KMS-11 (cell line): Measurements from ENCODE around the gene COL4A6.

ENCODE experiments used
- H2AFZ ChIP-seq: fragments of 200-600 bp; sonication (generic); 2 replicates; pipeline ENCODE4 v1.6.1; 2016; ENCODE audit warnings: antibody characterized with exemption, mixed run types, low read depth
- H3K27ac ChIP-seq: fragments of 200-600 bp; sonication (generic); 2 replicates; pipeline ENCODE4 v1.6.1; 2016; ENCODE audit warnings: mild to moderate bottlenecking, mixed run types
- H3K27me3 ChIP-seq: fragments of 200-600 bp; sonication (generic); 2 replicates; pipeline ENCODE4 v1.6.1; 2017; ENCODE audit warnings: mild to moderate bottlenecking, low read depth, mixed run types, moderate library complexity; ENCODE audit not compliant: insufficient read depth
- H3K36me3 ChIP-seq: fragments of 200-600 bp; sonication (generic); 2 replicates; pipeline ENCODE4 v1.6.1; 2017; ENCODE audit warnings: mild to moderate bottlenecking, mixed run types; ENCODE audit not compliant: insufficient read depth
- H3K4me1 ChIP-seq: fragments of 200-600 bp; sonication (generic); 2 replicates; pipeline ENCODE4 v1.6.1; 2016; ENCODE audit warnings: mild to moderate bottlenecking, low read depth, mixed run types; ENCODE audit not compliant: poor library complexity, severe bottlenecking
- H3K4me2 ChIP-seq: fragments of 200-600 bp; sonication (generic); 2 replicates; pipeline ENCODE4 v1.7.0; 2016; ENCODE audit warnings: mild to moderate bottlenecking, mixed run types
- H3K4me3 ChIP-seq: fragments of 200-600 bp; sonication (generic); IDR thresholded peaks from 2 replicates; pipeline ENCODE4 v1.6.1; 2017; ENCODE audit warnings: low read depth, low read length, mixed read lengths; ENCODE audit not compliant: insufficient read depth
- H3K79me2 ChIP-seq: fragments of 200-600 bp; sonication (generic); 2 replicates; pipeline ENCODE4 v1.6.1; 2016; ENCODE audit warnings: low read depth, mixed run types; ENCODE audit not compliant: insufficient read depth
- H3K9ac ChIP-seq: fragments of 200-600 bp; sonication (generic); 2 replicates; pipeline ENCODE4 v1.6.1; 2016; ENCODE audit warnings: mild to moderate bottlenecking, mixed run types
- H4K20me1 ChIP-seq: fragments of 200-600 bp; sonication (generic); 2 replicates; pipeline ENCODE4 v1.6.1; 2016; ENCODE audit warnings: mild to moderate bottlenecking, mixed run types; ENCODE audit not compliant: insufficient read depth
- CTCF ChIP-seq: fragments of 200-600 bp; sonication (generic); conservative IDR thresholded peaks from 2 replicates; pipeline ENCODE4 v1.6.1; 2017; ENCODE audit warnings: low read depth, mild to moderate bottlenecking, antibody characterized with exemption, low read length, moderate library complexity, mixed read lengths

Gene COL4A6

GRCh38 chrX:108341947-108342346 lies 96.3 kb downstream of the COL4A6 start:
- Histone ChIP-seq H2AFZ (no peak overlapping the region), H3K9ac (no peak overlapping the region), H3K79me2 (no peaks in the 10 kb centered on the region), H3K27me3 (no peaks in the 10 kb centered on the region), H4K20me1 (no peaks in the 10 kb centered on the region), H3K4me1 (no peaks in the 10 kb centered on the region), H3K4me2 (no peak overlapping the region), H3K36me3 (no peaks in the 10 kb centered on the region), H3K27ac (no peak overlapping the region), H3K4me3 (no peak overlapping the region)
- TF ChIP-seq CTCF, result no peak

- Histone ChIP-seq H3K4me3 (no peak overlapping the region), H4K20me1 (no peaks in the 10 kb centered on the region), H3K4me1 (peaks cover 23% of the 10 kb centered on the region), H3K27me3 (no peaks in the 10 kb centered on the region), H3K9ac (no peak overlapping the region), H3K4me2 (peak overlapping the region; percentile 17; the same call in 1 of the 2 replicates), H2AFZ (no peak overlapping the region), H3K27ac (no peak overlapping the region; the same call in 1 of the 2 replicates), H3K79me2 (no peaks in the 10 kb centered on the region), H3K36me3 (no peaks in the 10 kb centered on the region)
- TF ChIP-seq CTCF, result no peak
These were observed 105.9 kb downstream of the COL4A6 start for GRCh38 chrX:108332281-108332680.

- Histone ChIP-seq H3K9ac (no peak overlapping the region), H3K79me2 (no peaks in the 10 kb centered on the region), H3K36me3 (no peaks in the 10 kb centered on the region), H3K4me1 (peaks cover 23% of the 10 kb centered on the region), H4K20me1 (no peaks in the 10 kb centered on the region), H3K27me3 (no peaks in the 10 kb centered on the region), H3K4me3 (no peak overlapping the region), H3K27ac (no peak overlapping the region), H2AFZ (no peak overlapping the region), H3K4me2 (no peak overlapping the region; the same call in 1 of the 2 replicates)
- no peak for TF ChIP-seq CTCF
These were observed 106.9 kb downstream of the COL4A6 start for GRCh38 chrX:108331126-108331909.

- TF ChIP-seq CTCF, result no peak
- H3K36me3 ChIP-seq, result no peaks in the 10 kb centered on the region
- no peak overlapping the region for H3K27ac ChIP-seq
- no peak overlapping the region for H3K9ac ChIP-seq
- H2AFZ ChIP-seq, result no peak overlapping the region
- H3K27me3 ChIP-seq, result no peaks in the 10 kb centered on the region
- no peaks in the 10 kb centered on the region for H4K20me1 ChIP-seq
- H3K4me3 ChIP-seq, result no peak overlapping the region
- no peaks in the 10 kb centered on the region for H3K4me1 ChIP-seq
- H3K4me2 ChIP-seq, result no peak overlapping the region
- H3K79me2 ChIP-seq, result no peaks in the 10 kb centered on the region
These were observed 114.5 kb downstream of the COL4A6 start for GRCh38 chrX:108323751-108324150.
